Lung (tissue), 12 donors: ENCODE measurements around the gene SLA2. TPM values are rescaled to one million over a fixed set of nuclear protein-coding genes. Genes with fewer than 3 reads are reported as not detected.
A peak's percentile ranks its signal among the peaks of the same experiment; 100 is the strongest.

Experiments
- ATAC-seq: fragments of 200-7000 bp; cut with Tn5 transposase; one replicate; pipeline ENCODE4 v1.9.1; 2020; ENCODE audit warnings: moderate number of reproducible peaks; ENCODE audit not compliant: insufficient read depth, low FRiP score
- DNase-seq, 3 donors: peaks; one replicate each; pipeline ENCODE4 v3.0.0-alpha.2; 2013 to 2017
- H3K27ac ChIP-seq, 2 donors: one replicate each; pipeline ENCODE4 v1.5.1; 2013; ENCODE audit warnings: mild to moderate bottlenecking in 2 of 2, moderate library complexity in 2 of 2, control low read depth in 1 of 2, inconsistent platforms in 1 of 2, low read depth in 1 of 2, low read length in 1 of 2
- H3K27me3 ChIP-seq, 3 donors: one replicate each; pipeline ENCODE4 v1.5.1; 2013; ENCODE audit warnings: low read length in 2 of 3; ENCODE audit not compliant: control insufficient read depth in 3 of 3, insufficient read depth in 3 of 3
- H3K36me3 ChIP-seq, 4 donors: one replicate each; pipeline ENCODE4 v1.5.1; 2013; ENCODE audit warnings: low read length in 4 of 4, mild to moderate bottlenecking in 1 of 4, moderate library complexity in 1 of 4; ENCODE audit not compliant: control insufficient read depth in 4 of 4, insufficient read depth in 4 of 4
- H3K4me1 ChIP-seq, 5 donors: one replicate each; pipeline ENCODE4 v1.5.1; 2013; ENCODE audit warnings: low read length in 5 of 5, mild to moderate bottlenecking in 2 of 5, moderate library complexity in 1 of 5; ENCODE audit not compliant: control insufficient read depth in 5 of 5, insufficient read depth in 5 of 5
- H3K4me3 ChIP-seq: one replicate; pipeline ENCODE4 v1.5.1; 2013; ENCODE audit warnings: mild to moderate bottlenecking, control low read depth, moderate library complexity
- H3K9ac ChIP-seq, 2 donors: one replicate each; pipeline ENCODE4 v1.5.1; 2013; ENCODE audit warnings: low read length in 2 of 2, control low read depth in 1 of 2; ENCODE audit not compliant: insufficient read depth in 1 of 2
- H3K9me3 ChIP-seq, 4 donors: one replicate each; pipeline ENCODE4 v1.5.1; 2013; ENCODE audit warnings: low read length in 3 of 4, mild to moderate bottlenecking in 1 of 4, moderate library complexity in 1 of 4; ENCODE audit not compliant: control insufficient read depth in 4 of 4, insufficient read depth in 3 of 4
- CTCF ChIP-seq: IDR thresholded peaks from 2 replicates; pipeline ENCODE4 v1.5.1; 2012; ENCODE audit warnings: mild to moderate bottlenecking; ENCODE audit errors: control extremely low read depth, extremely low read depth
- WGBS, 2 donors: extraction: QIAGEN DNeasy Blood & Tissue Kit; methylation state at CpG; one replicate each; pipeline ENCODE4 v1.1.7; 2013; 5-methylcytosine and 5-hydroxymethylcytosine counted together
- polyA plus RNA-seq, 2 donors: library from polyadenylated mRNA; stranded (reverse); fragments of 200-250 nt; gene quantifications; one replicate each; pipeline ENCODE4 v1.2.1, GENCODE V29; 2013
- total RNA-seq, 2 donors: library from RNA; depleted of rRNA in 1 of 2; stranded (reverse); fragments of >200 nt in 1 of 2; gene quantifications; one replicate each; pipeline ENCODE4 v1.2.1, GENCODE V29; 2014 to 2021
- donor health status: control.
- donor health status: control.
- donor health status: Bipolar disorder and iron deficiency.
- donor health status: healthy.
- donor health status: DM: yes; HTN: yes; CAD: no.

The SLA2 gene
- total and polyA plus RNA-seq, 4 donors = 0.87 to 1.8 (median 1.6) TPM

- ATAC-seq = no peak
- 90 to 98% methylated on average over 3 of the region's 3 CpGs for WGBS, 2 donors
- H3K4me3 ChIP-seq = no peak overlapping the region
- peaks cover 0 to 17% (median 7%) of the 10 kb centered on the region in 4 donors for H3K36me3 ChIP-seq
- no peak overlapping the region for H3K27ac ChIP-seq
- no peak for TF ChIP-seq CTCF
- H3K9me3 ChIP-seq = no peaks in the 10 kb centered on the region
- no peak for DNase-seq
- no peaks in the 10 kb centered on the region for H3K4me1 ChIP-seq
- H3K9ac ChIP-seq = no peak overlapping the region
- no peaks in the 10 kb centered on the region for H3K27me3 ChIP-seq
Measured at GRCh38 chr20:36670665-36671357, 24.8 kb upstream of the SLA2 start.

GRCh38 chr20:36666181-36666740 lies 20.3 kb upstream of the SLA2 start:
- Histone ChIP-seq H3K36me3 (peaks cover 4 to 36% (median 15%) of the 10 kb centered on the region in 4 donors), H3K9ac (no peak overlapping the region), H3K27ac (no peak overlapping the region), H3K9me3 (no peaks in the 10 kb centered on the region), H3K4me3 (no peak overlapping the region), H3K27me3 (no peaks in the 10 kb centered on the region), H3K4me1 (no peaks in the 10 kb centered on the region)
- ATAC-seq (no peak), DNase-seq (peak in 2 of 3 donors; percentile 48 to 65)
- 68 to 74% methylated on average over 4 of the region's 4 CpGs for WGBS, 2 donors
- TF ChIP-seq CTCF = no peak

GRCh38 chr20:36663031-36663430 lies 17.0 kb upstream of the SLA2 start:
- WGBS, 2 donors = 43 to 71% methylated on average over 2 of the region's 2 CpGs
- Histone ChIP-seq H3K27me3 (no peaks in the 10 kb centered on the region), H3K9ac (no peak overlapping the region), H3K4me1 (no peaks in the 10 kb centered on the region), H3K4me3 (no peak overlapping the region), H3K9me3 (no peaks in the 10 kb centered on the region), H3K36me3 (peaks cover 4 to 37% (median 10%) of the 10 kb centered on the region in 4 donors), H3K27ac (no peak overlapping the region)
- DNase-seq = no peak
- ATAC-seq = no peak
- no peak for TF ChIP-seq CTCF
